ENCODE results near the gene SLC18A2.

SLC18A2 gene

DNA sequence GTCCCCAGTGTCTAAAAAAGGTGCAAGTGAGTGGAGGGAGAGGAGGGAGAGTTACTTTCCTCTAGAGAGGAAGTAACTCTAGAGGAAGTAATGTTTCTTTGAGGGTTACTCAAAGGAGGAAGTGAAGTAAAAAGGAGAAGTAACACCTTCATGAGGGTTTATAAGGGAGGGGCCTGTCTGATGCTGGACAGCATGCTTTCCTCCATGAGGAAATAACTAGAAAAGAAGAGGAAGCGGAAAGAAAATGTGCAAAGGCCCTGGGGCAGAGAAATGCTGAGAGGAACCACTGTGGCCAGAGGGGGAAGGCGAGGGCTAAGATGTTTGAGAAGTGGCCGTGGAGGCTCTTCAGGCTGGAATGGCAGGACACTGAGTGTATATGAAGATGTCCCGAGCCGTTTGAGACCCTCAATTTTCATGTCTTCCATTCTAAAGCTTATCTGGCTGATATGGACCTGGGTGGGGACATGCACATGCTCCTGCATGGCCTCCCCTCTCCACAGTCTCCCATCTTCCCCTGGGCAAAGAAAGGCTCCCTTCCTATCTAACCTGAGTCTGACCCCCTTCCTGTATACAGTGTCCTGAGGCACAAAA, 3.4 kb upstream of the SLC18A2 start:
- DNase-seq (ENCODE audit: low spot score), result no peak

DNA sequence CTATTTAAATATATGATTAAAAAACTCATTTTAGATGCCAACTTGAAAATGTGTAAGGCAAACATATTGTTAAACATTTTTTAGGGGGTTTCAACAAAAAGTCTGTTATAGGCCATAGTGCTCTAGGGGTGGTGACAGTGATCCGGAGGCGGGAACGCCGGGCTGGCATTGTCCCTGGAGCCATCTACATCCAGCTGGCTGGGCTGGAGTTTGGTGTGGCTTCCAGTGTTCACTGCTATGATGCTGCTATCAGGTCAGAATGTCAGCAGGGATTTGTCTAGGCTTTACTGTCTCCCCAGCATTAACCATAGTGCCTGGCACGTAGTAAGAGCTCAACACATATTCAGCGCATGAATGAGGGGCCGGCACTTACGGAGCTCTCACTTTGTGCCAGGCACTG, 1.9 kb upstream of the SLC18A2 start:
- no peak for DNase-seq (ENCODE audit: low spot score)

DNA sequence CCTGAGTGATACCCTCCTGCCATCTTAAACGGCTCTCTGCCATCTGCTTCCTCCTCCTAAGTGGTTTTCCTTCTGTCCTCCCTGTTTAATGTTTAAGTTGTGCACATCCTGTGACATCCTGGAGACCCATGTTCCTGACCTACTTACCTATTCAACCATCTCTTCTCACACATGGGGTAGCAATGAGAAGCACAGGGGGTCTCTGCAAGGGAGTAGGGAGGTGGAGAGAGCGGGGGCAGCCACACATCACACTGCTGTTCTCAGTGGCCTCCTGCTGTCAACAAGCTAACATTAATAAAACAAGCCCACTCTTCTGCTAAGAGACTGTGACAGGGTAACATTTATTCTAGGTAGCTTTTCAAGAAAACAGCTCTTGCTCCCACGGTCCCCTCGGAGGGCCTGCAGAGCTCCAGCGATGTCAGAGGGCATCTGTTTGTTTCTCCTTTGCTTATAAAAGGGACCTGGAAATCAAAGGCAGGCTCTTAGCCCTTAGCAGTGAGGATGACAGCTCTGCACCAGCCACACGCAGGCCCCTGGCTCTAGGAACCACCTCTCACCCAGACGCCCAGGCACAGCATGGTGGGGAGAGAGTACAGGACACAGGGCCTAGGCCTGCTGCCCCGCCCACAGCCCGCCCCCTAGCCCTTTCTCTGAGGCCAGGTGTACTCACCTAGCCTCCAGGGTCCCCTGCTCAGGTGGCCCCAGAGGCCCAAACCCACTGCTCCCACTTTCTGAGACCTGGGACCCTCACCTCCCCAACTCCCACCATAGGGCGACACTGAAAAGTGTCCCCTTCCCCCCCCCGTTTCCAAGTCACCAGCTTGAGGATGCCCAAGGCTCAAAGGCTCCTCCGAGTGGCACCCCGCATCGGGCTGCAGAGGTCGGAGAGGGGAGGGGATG, 943 bp upstream of the SLC18A2 start:
- DNase-seq (ENCODE audit: low spot score), result no peak

DNA sequence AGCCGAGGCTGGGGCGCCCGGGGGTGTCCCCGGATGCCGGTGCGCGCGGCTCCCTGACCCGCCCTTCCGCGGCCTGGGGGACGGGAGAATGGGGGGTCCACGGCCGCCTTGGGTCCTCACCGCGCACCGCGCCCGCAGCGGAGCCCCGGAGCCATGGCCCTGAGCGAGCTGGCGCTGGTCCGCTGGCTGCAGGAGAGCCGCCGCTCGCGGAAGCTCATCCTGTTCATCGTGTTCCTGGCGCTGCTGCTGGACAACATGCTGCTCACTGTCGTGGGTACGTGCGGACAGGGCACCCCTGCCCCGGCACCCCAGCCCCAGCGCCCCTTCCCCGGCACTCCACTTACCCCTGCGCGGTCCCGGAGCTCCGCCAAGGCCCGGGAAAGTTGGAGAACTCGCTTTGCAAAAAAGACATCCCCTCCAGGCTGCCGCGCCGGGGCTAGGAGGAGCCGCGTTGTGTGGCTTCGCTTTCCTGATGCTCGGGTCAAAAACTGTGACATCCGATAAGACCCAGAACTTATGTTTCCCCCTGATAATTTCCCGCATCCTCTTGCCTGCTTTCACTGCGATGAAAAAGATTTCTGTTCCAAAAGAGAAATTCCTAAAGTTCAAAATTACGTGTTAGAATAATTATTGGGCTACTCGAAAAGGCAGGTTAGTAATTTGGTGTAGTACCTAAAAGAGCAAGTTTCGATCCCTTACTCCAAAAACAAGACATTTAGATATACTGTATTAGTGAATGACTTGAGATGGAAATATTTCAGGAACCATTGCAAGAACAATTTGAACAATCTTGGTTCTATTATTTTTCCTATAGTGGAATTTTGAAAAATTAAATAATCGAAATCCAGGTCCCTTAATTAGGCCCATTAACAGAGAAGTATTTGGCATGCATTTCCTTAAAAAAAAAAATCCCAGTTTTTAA, 888 bp downstream of the SLC18A2 start:
- DNase-seq (ENCODE audit: low spot score), result no peak

DNA sequence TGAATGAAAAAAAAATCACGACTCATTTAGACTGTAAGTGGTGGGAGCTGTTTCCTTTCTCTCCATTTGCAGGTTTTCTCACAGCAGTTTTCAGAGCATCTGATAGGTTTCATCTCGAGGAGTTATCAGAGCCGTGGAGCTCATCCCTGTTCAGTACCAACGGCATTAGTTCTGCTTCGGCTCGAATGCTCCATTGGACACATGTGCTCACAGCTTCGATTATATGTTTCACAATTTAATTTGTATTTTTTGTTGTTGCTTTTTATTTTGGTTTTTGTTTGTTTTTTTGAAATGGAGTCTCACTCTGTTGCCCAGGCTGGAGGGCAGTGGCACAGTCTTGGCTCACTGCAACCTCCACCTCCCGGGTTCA, 1.5 kb downstream of the SLC18A2 start:
- DNase-seq (ENCODE audit: low spot score), result no peak

DNA sequence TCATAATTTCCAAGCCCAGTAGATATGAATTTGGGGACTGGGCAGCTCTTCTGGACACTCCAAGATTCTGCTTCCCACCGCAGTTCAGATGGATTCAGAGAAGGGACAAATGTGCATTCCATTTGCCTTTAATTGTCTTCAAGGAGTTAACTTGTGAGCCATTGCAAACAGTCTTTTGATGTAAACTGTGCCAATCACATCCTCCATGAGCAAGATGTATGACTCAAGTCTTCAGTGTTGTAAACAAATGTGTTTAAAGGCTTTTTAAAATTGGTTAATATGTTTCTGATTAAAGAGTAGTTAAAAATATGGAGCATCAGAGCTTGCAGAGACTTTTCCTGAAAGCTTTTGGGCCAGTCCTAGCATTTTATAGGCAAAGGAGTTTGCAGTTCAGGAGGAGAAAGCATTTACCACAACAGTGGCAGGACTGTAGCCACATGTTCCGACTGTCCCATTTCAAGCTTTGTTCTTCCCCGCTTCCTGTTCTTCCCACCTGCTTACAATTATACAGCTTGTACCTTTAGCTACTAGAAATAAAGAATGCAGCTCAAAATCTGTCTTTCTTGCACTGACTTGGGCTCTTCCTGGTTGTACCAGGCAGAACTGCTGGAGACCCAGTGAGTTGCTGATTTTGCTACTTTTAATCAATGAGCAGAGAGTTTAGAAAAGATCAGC, 6.2 kb downstream of the SLC18A2 start:
- no peak for DNase-seq (ENCODE audit: low spot score)

DNA sequence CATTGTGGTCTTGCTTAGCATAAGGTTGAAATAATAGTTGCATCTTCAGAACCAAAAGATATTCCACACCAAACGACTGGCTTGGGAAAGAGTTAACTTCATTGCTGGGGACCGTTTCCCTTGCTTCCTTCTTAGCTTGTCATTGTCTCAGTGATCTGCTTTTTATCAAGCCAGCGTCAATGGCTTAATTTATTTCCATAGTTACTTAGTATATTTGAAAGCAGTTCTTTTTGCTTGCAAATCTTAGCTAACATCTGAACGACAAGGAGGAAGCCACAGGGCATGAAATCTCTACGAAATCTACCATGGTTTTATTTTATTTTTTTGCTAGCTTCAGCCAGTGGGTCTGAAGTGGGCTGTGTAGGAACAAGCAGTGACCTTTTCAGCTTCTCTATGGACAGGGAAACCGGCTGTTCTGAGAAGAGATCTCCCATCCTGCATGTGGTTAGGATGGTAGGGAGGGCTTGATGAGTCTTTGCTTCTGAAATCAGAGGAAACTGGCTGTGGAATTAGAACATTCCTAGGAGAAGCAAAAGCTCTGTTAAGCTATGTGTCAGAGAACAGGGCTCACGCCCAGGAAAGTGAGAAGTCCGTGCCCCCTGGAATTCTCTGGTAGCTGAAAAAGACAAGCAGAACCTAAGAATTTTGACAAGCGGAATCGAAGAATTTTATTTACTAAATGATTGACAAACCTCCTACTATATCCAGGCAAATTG, 8.0 kb downstream of the SLC18A2 start:
- no peak for DNase-seq (ENCODE audit: low spot score)

DNA sequence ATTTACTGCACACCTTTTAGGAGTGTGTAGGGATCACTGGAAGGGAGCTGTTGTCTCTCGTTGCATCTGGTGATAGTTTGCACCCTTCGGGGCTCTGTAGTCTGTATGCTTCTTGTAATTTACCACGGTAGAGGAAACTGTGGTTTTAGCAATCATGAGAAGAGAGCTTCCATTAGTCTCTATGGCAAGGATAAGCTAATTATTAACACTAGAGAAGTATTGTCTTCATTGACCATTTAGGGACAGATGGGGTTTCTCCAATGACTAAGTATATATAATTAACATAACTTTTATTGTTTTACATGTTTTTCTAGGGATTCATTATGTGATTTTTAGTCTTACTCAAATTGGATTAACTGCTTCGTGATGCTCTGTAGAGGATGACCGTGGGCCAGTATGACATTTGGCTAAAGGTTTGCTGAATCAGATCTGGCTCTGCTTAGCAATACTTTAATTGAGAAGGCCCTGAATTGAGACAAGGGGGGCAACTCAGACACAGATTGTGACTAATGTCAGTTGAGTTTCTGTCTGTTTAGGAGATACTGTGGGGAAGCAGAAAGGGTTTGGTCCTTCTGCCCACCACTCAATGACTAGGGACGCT, 8.7 kb downstream of the SLC18A2 start:
- DNase-seq (ENCODE audit: low spot score), result no peak

DNA sequence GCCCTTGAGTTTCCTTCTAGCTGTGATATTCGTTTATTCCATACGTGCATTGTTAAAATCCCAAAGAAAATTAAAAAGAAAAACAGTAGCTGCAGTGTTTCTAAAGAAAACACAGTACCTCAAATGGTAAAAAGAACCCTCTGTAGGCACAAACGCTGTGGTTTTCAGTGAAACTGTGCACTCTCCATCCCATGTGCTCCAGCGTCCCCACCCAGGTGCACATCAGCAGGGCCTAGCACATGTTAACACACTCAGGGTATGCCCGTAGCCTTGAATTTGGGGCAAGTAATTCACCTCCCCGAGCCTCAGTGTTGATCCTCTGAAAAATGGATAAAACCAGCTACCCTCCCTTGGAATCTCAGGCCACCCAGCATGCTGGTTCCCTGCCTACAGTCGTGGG, 9.5 kb downstream of the SLC18A2 start:
- DNase-seq (ENCODE audit: low spot score), result no peak

DNA sequence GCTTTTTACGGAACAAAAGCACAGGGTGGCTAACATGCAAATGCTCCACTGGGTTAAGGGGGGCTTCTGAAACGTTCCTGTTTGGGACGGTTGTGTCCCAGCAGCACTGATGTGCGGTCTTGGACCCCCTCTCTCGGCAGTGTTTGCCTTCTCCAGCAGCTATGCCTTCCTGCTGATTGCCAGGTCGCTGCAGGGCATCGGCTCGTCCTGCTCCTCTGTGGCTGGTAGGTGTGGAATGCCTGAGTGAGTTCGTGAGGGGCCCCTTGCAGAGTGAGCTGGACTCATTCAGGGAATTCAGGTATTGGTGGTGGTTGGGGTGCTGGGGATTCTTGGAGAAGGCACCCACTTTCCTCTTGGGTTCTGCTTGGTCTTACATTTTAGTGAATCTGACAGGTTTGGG, 13.0 kb downstream of the SLC18A2 start:
- DNase-seq (ENCODE audit: low spot score), result no peak

DNA sequence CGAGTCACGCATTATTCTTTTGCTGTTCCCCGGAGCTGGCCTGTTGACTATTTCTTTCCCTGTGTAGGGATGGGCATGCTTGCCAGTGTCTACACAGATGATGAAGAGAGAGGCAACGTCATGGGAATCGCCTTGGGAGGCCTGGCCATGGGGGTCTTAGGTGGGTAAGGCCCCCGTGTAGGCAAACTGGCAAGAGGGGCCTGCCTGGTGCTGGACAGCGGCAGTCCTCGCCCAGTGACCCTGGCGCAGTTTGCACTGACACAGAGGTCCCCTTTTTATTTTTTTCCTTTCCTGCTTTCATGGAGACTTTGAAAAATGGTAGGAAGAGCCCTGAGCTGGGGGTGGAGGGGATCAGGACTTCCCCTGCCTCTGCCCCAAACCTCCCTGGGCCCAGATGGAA, 13.4 kb downstream of the SLC18A2 start:
- DNase-seq (ENCODE audit: low spot score), result no peak

DNA sequence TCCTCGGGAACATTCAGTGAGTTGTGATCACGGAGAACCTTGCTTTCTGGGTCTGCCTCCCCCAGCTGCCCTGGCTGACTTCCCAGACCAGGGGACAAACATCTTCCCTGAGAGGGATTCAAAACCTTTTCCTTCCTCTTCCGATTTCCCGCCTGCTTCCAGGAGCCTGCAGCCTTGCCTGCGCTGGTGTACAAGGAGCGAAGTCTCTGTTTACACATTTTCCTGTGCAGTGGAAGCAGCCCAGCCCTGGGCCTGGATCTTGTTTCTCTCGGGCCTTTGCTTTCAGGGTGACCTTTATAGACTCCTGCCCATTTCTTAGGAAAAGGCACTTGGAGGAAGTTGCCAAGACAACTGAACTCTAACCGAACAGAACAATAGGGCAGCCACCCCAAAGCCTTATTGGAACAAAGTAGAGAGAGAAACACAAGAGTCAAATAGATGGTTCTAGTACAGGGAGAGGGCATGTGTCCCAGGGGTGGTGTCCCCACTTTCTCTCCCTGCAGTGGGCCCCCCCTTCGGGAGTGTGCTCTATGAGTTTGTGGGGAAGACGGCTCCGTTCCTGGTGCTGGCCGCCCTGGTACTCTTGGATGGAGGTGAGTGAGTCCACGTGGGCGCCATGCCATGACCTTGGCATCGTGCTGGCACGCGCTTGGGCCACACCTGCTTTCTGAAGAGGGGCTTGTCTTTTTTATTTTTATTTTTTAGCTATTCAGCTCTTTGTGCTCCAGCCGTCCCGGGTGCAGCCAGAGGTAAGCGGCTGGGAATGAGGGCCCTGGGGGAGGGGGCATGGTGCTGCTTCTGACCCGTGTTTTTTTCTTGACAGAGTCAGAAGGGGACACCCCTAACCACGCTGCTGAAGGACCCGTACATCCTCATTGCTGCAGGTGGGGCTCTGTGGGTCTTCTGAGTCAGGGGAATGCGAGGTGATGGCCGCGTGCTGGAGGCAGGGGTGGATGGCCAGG, 14.1 kb downstream of the SLC18A2 start:
- DNase-seq (ENCODE audit: low spot score), result no peak

DNA sequence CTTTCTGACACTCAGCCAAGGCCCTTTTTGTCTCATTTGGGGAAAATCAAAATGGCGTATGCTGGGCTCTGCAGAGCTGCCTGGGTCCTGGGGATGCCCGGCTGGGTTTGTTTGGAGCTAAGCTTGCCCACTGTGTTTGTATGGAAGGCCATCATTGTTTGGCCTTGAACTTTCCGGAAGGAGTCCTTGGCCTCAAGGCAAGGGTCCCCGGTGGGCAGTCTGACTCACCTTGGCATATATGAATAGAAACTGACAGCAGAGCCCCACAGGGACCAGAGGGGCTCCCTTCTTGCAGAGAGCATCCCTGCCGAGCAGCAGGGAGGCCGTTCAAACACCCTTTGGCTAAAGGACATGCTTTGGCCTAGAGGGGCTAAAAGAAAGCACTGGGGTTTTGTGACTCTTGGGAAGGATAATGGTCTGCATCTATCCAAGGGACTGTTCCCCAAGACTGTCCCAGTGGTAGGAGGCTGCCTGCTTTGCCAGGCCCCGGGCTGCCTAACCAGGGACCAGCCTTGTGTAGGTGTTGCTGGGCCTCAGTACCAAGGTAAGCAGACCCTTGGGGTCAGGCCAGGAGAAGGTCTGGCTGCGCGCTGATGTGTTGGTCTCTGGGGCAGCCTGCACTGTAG, 15.0 kb downstream of the SLC18A2 start:
- DNase-seq (ENCODE audit: low spot score), result no peak

DNA sequence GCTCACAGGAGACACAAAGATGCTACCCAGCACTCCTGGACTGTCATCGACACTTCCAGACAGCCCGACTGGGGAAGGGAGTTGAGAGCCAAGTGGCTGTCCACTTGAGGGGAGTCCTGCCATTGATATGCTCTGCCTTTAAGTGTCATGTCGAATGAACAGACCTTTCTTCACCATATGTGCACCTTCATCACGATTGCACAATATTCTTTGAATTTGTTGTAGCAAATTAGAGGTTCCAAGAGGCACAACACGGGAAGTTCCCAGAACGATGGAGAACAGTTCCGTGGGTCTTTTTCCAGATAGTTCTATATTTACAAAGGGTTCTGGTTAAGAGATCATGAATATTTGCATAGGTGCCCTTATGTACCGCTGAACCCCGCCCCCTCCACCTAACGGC, 16.0 kb downstream of the SLC18A2 start:
- no peak for DNase-seq (ENCODE audit: low spot score)

DNA sequence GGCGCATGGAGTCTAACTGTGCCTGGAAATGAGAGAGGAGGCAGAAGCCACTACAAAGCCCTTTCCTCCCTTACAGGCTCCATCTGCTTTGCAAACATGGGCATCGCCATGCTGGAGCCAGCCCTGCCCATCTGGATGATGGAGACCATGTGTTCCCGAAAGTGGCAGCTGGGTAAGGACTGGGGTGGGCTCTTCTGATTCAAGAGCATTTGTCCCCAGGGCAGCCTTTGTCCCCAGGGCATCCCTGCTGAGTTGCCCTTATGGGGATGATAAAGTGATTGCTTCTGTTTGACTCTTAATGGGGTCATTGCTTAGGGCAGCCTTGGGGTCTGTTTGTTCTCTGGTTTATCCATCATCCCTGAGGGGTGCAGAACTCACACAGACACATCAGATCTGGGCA, 16.8 kb downstream of the SLC18A2 start:
- no peak for DNase-seq (ENCODE audit: low spot score)

DNA sequence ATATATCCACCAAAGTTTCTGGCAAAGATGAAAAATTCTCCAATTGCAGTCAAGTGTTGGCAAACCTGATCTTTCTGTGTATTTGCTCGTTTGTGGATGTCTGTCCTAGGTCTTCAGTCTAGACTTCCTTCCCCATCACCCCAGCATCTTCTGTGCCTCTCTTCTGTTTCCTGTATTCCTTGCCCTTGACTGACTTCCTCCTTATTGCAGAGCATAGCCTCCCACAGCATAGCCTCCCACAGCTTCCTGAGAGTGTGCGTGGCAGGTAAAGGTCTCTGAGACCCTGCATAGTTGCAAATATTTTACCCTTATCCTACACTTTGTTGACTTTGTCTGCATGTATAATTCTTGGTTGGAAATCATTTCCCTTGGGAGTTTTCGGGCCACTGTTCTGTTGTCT, 18.4 kb downstream of the SLC18A2 start:
- no peak for DNase-seq (ENCODE audit: low spot score)

DNA sequence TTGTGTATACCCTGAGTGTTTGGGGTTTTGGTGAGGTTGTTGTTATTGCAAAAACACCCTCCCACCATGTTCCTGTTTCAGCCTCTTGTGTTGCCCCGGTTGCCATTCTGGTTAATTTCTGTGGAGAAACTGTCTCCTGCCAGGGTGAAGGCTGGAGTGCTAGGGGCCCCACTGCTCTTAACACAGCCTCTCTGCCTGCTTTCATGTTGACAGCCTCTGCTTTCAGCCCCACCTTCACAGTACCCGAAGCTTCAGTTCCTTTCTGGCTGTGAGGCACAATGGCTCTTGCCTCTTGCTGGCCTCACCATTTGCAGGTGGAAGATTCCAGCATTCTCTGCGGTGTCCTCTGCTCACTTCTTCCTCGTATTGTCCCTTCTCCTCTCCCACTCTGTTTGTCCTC, 19.2 kb downstream of the SLC18A2 start:
- DNase-seq (ENCODE audit: low spot score), result no peak

DNA sequence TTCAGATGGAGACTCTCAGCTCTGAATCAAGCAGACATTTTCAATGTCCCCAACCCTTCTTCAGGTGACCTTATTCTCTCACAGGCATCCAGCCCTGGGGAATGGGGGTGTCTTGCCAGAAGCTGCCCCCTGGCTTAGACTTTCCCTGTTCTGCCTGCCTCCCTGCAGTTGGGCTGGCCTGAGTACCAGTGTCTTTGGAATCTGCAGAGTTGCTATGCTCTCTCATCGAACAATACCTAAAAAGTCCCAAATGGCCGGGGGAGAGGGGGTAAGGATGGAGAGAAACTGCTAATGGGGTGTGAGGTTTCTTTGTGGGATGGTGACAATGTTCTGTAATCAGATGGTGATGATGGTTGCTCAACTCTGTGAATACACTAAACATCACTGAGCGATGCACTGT, 20.6 kb downstream of the SLC18A2 start:
- no peak for DNase-seq (ENCODE audit: low spot score)

DNA sequence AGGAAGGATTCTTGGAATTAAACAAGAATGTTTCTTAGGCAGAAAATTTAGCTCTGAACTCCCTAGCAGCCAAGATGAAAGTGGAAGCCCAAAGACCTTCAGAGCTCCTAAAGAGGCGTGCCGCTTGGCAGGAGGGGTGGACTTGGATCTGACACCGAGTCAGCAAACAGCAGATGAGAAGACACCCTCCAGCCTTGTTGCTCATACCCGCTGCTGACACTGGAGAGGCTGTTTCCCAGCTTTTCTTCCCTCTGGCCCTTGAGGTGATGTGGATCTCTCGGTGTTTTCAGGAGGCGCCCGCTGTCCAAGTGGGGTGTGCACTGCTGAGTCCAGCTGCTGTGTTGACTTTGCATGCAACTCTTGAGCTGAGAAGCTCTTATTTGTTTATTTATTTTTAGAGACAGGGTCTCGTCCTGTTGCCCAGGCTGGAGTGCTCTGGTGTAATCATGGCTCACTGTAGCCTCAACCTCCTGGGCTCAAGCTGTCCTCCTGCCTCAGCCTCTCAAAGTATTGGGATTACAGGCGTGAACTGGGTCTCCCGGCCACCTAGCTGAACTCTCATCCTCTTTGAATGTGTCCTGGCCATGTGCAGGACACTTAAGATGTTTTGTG, 21.5 kb downstream of the SLC18A2 start:
- DNase-seq (ENCODE audit: low spot score), result no peak
